ENCODE measurements around the gene CHD6. TPM values are rescaled to one million over a fixed set of nuclear protein-coding genes. Genes with fewer than 3 reads are reported as not detected.

CHD6 gene
- total RNA-seq, 2 donors from 2014 or later, result 16.5 to 21.4 TPM

DNA sequence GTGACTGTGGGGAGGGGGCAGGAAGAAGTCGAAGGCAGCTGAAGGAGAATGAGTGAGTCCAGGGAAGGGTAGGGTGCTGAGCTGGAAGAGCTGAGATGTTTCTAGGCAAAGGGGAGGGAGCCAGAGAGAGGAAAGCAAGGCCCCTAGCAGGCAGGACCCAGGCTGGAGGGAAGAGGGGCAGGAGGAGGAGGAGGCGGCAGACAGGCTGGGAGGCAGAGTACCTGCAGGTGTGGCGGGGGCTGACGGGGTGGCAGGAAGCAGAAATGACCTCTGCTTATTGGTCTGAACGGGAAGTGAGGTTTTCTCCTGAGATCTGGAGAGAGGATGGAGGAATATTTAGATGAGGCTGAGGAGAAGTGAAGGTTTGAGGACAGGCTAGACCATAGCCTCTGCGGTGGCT is 240.9 kb downstream of the CHD6 start:
- no peak overlapping the region for H3K4me3 Mint-ChIP-seq
- no peak for ATAC-seq (replicated peaks)
- H3K36me3 Mint-ChIP-seq (ENCODE audit: low read depth), result no peaks in the 10 kb centered on the region
- peaks cover 29% of the 10 kb centered on the region for H3K27me3 Mint-ChIP-seq
- H3K9me3 Mint-ChIP-seq, result no peaks in the 10 kb centered on the region
- no peak overlapping the region for H3K27ac Mint-ChIP-seq
- no peaks in the 10 kb centered on the region for H3K4me1 Mint-ChIP-seq

DNA sequence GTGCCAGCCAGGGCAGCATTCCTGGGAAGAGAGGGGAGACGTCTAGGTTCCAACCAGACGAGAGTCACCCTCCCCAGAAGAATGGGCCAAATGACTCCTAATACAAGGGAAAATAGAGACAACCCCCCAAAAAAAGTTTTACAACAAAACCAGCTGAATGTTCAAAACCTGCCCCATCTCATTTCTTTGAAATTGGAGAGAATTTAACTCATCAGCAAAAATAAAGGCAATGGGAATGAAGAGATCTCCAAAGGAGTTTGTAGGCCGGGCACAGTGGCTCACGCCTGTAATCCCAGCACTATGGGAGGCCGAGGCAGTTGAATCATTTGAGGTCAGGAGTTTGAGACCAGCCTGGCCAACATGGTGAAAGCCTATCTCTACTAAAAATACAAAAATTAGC is 241.8 kb downstream of the CHD6 start:
- no peak overlapping the region for H3K27ac Mint-ChIP-seq
- no peak for ATAC-seq (replicated peaks)
- H3K4me1 Mint-ChIP-seq, result no peaks in the 10 kb centered on the region
- peaks cover under 1% of the 10 kb centered on the region for H3K9me3 Mint-ChIP-seq
- H3K36me3 Mint-ChIP-seq (ENCODE audit: low read depth), result no peaks in the 10 kb centered on the region
- no peak overlapping the region for H3K4me3 Mint-ChIP-seq
- H3K27me3 Mint-ChIP-seq, result peaks cover 29% of the 10 kb centered on the region

DNA sequence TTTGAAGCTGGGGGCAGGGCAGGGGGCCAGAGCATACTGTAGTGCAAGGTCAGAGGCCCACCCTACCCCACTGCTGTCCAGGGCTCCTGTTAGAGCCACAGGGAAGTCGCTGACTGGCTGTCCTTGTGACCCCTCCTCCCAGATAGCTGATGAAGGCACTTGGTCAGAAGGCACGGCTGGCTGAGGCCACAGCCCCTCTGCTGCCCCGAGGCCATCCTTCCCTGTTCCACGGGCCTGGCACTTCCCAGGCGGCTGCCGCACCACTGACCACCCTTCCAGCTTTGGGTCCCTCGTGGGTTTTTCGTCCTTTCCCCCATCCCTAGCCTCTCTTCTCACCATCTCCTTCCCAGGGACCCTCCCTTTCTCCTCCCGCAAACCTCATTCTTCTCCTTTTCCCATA is 242.3 kb downstream of the CHD6 start:
- Mint-ChIP-seq H3K4me1 (no peaks in the 10 kb centered on the region), H3K9me3 (peaks cover 5% of the 10 kb centered on the region), H3K27ac (no peak overlapping the region), H3K27me3 (peaks cover 32% of the 10 kb centered on the region), H3K4me3 (no peak overlapping the region), H3K36me3 (ENCODE audit: low read depth) (no peaks in the 10 kb centered on the region)
- ATAC-seq (replicated peaks), result no peak

DNA sequence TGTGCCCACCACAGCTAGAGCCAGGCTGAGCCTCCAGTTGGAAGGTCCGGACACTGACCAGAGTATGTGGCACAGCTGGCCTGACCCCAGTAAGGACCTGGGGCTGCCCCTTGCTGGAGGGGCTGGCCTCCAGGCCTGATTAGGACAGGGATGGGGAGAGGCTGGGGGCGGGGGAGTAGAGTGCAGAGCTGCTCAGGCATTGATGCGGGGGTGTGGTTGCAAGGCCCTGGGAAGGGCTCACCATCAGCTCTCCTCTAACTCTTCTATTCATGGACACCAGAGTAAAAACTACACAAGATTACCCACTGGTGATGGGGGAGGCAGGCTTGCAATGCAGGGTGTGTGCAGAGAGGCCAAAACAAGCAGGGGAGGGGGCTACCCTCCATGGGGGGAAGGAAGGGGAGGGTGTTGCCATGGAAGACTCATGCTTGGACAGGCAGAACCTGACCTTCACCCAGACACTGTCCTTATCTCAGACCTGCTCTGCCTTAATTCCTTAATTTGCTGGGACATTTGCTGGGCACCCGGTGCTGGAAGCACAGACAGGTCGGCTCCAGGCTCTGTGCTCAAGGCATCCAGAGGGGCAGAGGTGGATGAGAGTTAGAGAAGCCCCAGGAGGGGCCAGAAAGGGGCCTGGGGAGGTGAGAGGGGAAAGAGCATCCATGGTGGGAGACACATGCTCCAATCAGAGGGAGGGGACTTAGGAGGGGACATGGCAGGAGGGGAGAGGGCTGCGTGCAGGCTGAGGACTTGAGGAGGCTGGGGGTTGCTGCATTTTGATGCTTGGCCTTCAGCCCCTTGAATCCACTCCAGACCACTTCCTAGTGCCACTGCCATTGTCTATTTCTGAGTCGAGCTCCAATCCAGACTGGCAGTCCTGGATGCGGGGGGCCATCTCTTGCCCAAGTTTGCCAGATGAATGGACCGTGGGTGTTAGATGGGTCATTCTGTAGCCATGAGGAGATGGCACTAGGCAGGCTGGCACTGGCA is 244.0 kb downstream of the CHD6 start:
- H3K27me3 Mint-ChIP-seq, result peaks cover 28% of the 10 kb centered on the region
- H3K9me3 Mint-ChIP-seq, result peaks cover 5% of the 10 kb centered on the region
- no peak overlapping the region for H3K27ac Mint-ChIP-seq
- H3K36me3 Mint-ChIP-seq (ENCODE audit: low read depth), result no peaks in the 10 kb centered on the region
- no peak overlapping the region for H3K4me3 Mint-ChIP-seq
- ATAC-seq (replicated peaks), result no peak
- H3K4me1 Mint-ChIP-seq, result no peaks in the 10 kb centered on the region

DNA sequence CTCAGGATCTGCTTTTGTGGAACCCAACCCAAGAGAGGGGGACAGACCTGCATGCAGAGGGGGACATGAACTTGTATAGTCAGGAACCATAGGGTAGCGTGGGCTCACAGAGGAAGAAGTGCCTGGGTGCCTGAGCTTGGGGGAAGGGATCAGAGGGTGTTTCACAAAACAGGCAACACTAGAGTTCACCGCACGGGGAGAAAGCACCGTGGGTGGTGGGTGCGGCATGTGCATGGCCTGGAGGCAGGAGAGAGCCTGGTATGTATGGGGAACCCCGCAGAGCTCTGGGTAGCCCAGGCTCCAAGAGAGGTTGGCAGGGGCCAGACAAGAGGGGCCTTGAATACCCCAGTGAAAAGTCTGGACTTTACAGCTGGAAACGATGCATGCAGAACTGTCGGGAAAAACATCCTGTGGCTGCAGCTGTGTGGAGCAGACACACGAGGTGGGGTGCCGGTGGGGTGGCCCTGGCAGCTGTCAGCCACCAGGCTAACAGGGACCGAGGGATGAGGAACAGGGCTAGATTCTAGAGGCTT is 244.9 kb downstream of the CHD6 start:
- Mint-ChIP-seq H3K9me3 (peaks cover 5% of the 10 kb centered on the region), H3K27ac (no peak overlapping the region), H3K27me3 (peaks cover 31% of the 10 kb centered on the region), H3K4me1 (no peaks in the 10 kb centered on the region), H3K36me3 (ENCODE audit: low read depth) (no peaks in the 10 kb centered on the region), H3K4me3 (no peak overlapping the region)
- ATAC-seq (replicated peaks), result no peak

DNA sequence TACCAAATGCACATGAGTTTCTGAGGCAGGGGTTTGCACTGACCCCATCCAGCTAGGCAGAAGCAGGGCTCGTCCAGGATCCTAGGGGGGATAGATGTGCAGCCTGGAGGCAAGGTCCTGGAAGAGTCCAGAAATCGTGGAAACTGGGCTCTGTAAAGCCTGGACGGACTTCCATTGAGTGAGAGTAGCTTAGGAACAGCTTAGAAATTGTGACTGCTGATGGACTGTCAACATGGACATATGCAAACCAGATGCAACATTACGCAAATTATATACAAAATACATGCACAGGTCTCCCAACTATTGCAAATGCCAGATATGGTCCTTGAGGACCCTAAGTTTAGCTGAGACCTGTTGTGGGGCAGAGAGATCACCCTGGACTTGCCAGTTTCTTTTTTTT is 246.8 kb downstream of the CHD6 start:
- Mint-ChIP-seq H3K9me3 (peaks cover 5% of the 10 kb centered on the region), H3K4me3 (no peak overlapping the region), H3K27me3 (peaks cover 35% of the 10 kb centered on the region), H3K36me3 (ENCODE audit: low read depth) (no peaks in the 10 kb centered on the region), H3K27ac (no peak overlapping the region), H3K4me1 (no peaks in the 10 kb centered on the region)
- ATAC-seq (replicated peaks), result no peak

DNA sequence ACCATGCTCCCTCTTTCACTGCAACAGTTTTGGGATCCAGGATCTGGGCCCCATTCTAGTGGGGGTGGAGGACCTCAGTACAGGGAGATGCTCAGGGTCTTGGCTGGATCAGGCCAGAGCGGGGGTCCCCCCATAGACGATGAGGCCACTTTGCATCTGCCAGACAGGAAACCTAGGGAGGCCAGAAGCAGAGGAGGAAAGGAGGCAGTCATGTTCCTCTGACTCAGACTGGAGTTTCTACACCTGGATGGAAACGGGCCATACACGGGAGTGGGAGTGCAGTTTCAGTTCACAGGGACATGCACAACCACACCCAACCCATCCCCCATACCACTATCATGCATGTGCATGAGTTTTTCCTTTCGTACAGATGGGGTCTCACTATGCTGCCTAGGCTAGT is 248.0 kb downstream of the CHD6 start:
- H3K27me3 Mint-ChIP-seq, result peaks cover 40% of the 10 kb centered on the region
- H3K4me1 Mint-ChIP-seq, result no peaks in the 10 kb centered on the region
- H3K4me3 Mint-ChIP-seq, result no peak overlapping the region
- H3K36me3 Mint-ChIP-seq (ENCODE audit: low read depth), result no peaks in the 10 kb centered on the region
- no peak for ATAC-seq (replicated peaks)
- no peak overlapping the region for H3K27ac Mint-ChIP-seq
- H3K9me3 Mint-ChIP-seq, result peaks cover 5% of the 10 kb centered on the region

DNA sequence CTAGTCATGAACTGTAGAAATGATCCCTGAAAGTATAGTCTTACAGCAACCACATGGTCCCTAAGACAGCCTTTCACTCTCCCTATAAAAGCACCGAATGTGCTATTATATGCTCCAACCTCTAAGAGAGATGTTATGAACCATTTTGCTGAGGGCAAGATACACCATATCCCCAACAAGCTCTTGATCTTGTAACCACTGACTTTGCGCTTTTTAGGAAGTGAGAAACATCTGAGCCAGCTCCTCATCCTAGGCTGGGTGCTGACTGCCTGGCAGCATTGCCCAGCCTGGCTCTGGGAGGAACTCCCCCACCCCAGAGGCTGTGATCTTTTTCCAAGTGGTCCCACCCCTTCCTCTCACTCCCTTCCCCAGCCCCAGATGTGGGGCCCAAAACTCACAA is 248.5 kb downstream of the CHD6 start:
- ATAC-seq (replicated peaks), result no peak
- Mint-ChIP-seq H3K4me1 (no peaks in the 10 kb centered on the region), H3K27me3 (peaks cover 45% of the 10 kb centered on the region), H3K27ac (no peak overlapping the region), H3K9me3 (peaks cover 5% of the 10 kb centered on the region), H3K36me3 (ENCODE audit: low read depth) (no peaks in the 10 kb centered on the region), H3K4me3 (no peak overlapping the region)

DNA sequence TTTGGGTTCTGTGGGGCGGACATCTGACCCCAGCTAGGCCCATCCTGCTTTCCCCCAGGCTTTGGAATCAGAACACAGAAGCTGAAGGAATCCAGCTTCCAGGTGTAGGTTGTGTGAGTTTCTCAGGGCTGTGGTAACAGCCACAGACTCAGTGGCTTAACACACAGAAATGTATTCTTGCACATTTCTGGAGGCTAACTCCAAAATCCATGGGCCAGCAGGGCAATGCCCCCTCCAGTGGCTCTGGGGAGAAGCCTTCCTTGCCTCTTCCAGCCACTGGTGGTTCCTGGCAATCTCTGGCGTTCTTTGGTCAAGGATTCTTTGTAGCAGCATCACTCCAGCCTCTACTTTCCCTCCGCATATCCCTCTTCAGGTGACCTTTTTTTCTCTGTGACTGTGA is 250.2 kb downstream of the CHD6 start:
- Mint-ChIP-seq H3K27me3 (peaks cover 38% of the 10 kb centered on the region), H3K36me3 (ENCODE audit: low read depth) (no peaks in the 10 kb centered on the region), H3K9me3 (peaks cover 5% of the 10 kb centered on the region), H3K4me3 (peak overlapping the region; percentile 54), H3K27ac (no peak overlapping the region), H3K4me1 (no peaks in the 10 kb centered on the region)
- ATAC-seq (replicated peaks), result no peak

DNA sequence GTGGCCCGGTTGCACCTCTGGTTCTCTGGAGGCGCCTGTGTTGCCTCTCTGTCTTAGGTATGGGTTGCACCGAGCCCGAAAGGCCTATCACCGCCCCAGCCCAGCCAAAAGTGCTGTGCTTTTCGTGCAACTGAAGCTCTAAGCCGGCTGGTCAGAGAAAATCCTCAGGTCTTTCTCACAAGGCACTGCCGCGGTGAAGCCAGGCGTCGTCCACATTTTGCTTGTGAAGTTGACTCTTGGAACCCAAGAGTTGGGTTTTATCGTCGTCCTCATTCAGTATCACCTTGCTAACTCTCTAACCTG is 250.8 kb downstream of the CHD6 start:
- Mint-ChIP-seq H3K4me1 (no peaks in the 10 kb centered on the region), H3K27me3 (peaks cover 34% of the 10 kb centered on the region), H3K27ac (no peak overlapping the region), H3K36me3 (ENCODE audit: low read depth) (no peaks in the 10 kb centered on the region), H3K9me3 (peaks cover 5% of the 10 kb centered on the region), H3K4me3 (peak overlapping the region; percentile 54)
- no peak for ATAC-seq (replicated peaks)

DNA sequence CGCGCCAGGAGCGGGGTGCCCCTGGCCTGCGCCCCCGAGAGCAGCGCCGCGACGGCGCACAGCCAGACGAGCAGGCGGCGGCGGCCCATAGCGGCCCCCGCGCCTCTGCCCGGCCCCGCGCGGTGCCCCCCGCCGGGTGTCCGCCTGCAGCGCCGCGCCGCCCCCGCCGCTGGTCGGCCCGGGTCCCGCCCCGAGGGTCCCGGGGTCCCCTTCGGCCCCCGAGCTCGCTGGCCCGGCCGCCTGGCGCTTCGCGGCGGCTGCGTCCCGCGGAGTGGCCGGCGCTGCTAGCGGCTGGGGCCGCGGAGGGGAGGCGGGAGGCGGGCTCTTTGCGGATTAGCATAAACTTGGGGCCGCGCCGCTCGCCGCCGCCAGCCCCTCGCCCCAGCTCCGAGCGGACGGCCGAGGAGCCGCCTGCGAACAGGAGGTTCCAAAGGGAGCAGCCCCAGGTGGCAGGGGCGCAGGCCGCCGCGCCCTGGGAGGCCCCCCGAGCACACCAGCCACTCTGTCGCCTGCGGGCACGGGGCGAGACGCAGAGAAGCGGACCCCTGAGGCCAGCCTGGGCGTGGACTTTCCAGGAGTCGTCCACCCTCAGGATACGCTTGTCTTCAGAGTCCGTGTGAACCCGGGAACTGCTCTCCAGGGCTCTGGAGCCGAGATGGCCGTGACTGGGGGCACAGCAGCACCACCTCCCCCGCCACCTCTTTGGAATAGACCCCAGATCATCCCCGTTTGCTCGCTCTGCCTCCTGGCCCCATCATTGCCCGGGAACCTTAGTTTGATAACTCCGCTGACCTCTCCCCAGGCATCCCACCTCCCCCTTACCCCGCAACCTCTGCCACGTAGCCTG is 251.4 kb downstream of the CHD6 start, which contains the start of gene EMILIN3:
EMILIN3 (minus strand) TSS at position 273 of the 847 bp plus-strand sequence; CDS start at position 89, 184 bp downstream.
- H3K9me3 Mint-ChIP-seq, result peaks cover 5% of the 10 kb centered on the region
- no peak for ATAC-seq (replicated peaks)
- peaks cover 34% of the 10 kb centered on the region for H3K27me3 Mint-ChIP-seq
- no peaks in the 10 kb centered on the region for H3K36me3 Mint-ChIP-seq (ENCODE audit: low read depth)
- peak within 1 kb of the TSS; percentile 54 for H3K4me3 Mint-ChIP-seq
- no peaks in the 10 kb centered on the region for H3K4me1 Mint-ChIP-seq
- H3K27ac Mint-ChIP-seq, result no peak within 1 kb of the TSS

DNA sequence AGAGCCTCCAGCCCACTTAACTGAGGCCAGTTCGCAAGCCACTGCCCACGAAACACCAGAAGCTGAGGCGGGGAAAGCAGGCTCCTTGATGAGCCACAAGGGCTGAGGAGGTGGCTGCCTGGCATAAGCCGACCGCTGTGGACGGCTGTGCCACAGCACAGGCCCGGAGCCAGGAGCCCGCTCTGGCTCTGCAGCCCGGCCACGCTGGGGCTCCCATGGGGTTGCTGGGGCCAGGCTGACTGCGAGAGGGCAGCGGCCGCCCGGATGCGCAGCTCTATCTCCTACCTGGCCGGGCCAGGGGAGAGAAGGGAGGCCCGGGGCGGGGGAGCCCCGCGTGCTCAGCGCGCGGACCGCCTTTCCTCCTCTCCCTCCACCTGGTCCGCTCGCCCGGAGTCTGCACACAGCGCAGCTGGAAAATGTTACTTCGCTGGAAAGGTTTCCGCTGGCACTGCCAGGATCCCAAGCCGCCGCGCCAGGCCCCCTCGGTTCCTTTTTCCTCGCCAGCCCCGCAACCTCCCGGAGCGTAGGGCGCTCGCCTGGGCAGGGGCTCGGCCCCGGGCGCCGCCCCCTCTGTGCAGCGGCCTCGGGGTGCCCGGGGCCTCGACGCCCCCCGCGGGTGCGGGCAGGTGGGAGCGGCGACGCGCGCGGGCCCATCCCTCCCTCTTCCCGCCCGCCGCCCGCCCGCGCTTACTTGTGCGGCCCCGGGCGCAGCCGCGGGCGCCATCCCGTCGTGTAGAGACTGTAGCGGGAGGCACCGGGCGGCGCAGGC is 252.2 kb downstream of the CHD6 start:
- H3K9me3 Mint-ChIP-seq, result no peaks in the 10 kb centered on the region
- H3K27ac Mint-ChIP-seq, result no peak overlapping the region
- ATAC-seq (replicated peaks), result no peak
- H3K4me1 Mint-ChIP-seq, result no peaks in the 10 kb centered on the region
- H3K27me3 Mint-ChIP-seq, result peaks cover 32% of the 10 kb centered on the region
- H3K4me3 Mint-ChIP-seq, result no peak overlapping the region
- no peaks in the 10 kb centered on the region for H3K36me3 Mint-ChIP-seq (ENCODE audit: low read depth)

DNA sequence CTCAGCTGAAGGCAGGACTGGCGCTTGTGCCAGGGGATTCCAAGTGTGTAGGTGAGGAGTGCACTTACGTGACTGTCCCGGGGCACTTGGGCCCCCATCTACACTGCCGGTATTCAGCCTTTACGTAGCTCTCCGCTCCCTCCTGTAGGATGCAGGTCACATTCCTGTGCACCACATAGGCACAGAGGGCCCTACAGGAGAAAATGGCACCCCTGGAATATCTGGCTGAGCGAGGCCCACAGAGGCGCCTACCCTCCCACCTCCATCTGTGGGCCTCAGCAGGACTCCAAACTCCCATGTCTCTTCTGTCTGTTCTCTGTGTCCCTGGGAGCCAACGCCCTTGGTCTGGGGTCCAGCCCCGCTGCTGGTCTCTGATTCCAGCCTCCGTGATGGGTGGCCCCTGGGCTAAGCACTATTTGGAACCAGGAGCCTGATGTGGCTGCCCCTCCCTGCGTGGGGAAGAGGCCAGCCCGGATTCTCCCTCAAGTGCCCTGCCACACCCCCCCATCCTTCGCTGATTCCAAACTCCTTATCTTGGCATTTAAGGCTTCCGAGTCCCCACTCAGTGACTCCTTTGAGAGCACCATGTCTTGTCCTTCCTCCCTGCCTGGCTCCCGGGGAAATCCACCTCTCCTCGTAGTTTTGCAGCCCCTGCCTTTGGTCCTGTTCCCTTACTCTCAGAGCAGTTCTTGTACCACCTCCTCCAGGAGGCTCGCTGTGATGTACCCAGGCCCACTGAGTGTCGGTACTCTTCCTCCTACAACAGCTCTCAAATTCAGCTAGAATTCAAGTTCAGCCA is 253.0 kb downstream of the CHD6 start:
- H3K27ac Mint-ChIP-seq, result no peak overlapping the region
- H3K4me1 Mint-ChIP-seq, result no peaks in the 10 kb centered on the region
- ATAC-seq (replicated peaks), result no peak
- H3K36me3 Mint-ChIP-seq (ENCODE audit: low read depth), result no peaks in the 10 kb centered on the region
- H3K9me3 Mint-ChIP-seq, result no peaks in the 10 kb centered on the region
- H3K4me3 Mint-ChIP-seq, result no peak overlapping the region
- peaks cover 32% of the 10 kb centered on the region for H3K27me3 Mint-ChIP-seq

Data from activated T-helper 17 cell treated with anti-CD3 and anti-CD28 coated beads, Interleukin-2, amount 50 U/mL, for 72 hours (primary cell).